GM18867 (cell line): ENCODE data around the gene CCNE1.
A peak's percentile ranks its signal among the peaks of the same experiment; 100 is the strongest.
"Not testable (repeated sequence)": the region's sequence is repeated elsewhere in the genome, so short reads cannot be mapped to it uniquely, and the experiment has no call there.

Source experiments
- ATAC-seq: cut with Tn5 transposase; IDR thresholded peaks from one replicate; pipeline ENCODE4 v1.9.1; 2021; ENCODE audit warnings: mild to moderate bottlenecking, moderate library complexity; ENCODE audit not compliant: unreplicated experiment

The CCNE1 gene

GRCh38 chr19:29785955-29786589 lies 25.7 kb upstream of the CCNE1 start:
- ATAC-seq: no peak

GRCh38 chr19:29787281-29787680 lies 24.5 kb upstream of the CCNE1 start:
- no peak for ATAC-seq

- ATAC-seq: no peak
These were observed 22.8 kb upstream of the CCNE1 start for GRCh38 chr19:29789007-29789406.

- no peak for ATAC-seq
These were observed 18.6 kb upstream of the CCNE1 start for GRCh38 chr19:29793116-29793727.

- not testable (repeated sequence) for ATAC-seq
These were observed 17.3 kb upstream of the CCNE1 start for GRCh38 chr19:29794490-29794889.

GRCh38 chr19:29795461-29796172 lies 16.2 kb upstream of the CCNE1 start:
- ATAC-seq: no peak

- no peak for ATAC-seq
These were observed 15.6 kb upstream of the CCNE1 start for GRCh38 chr19:29796173-29796573.

GRCh38 chr19:29798774-29799497 lies 12.9 kb upstream of the CCNE1 start:
- no peak for ATAC-seq

- no peak for ATAC-seq
These were observed 11.5 kb upstream of the CCNE1 start for GRCh38 chr19:29800100-29800825.

- not testable (repeated sequence) for ATAC-seq
These were observed 7.8 kb upstream of the CCNE1 start for GRCh38 chr19:29803951-29804350.

GRCh38 chr19:29804493-29804892 lies 7.3 kb upstream of the CCNE1 start:
- peak; percentile 90 for ATAC-seq

GRCh38 chr19:29805031-29805965 lies 6.5 kb upstream of the CCNE1 start:
- no peak for ATAC-seq

- no peak for ATAC-seq
These were observed 5.5 kb upstream of the CCNE1 start for GRCh38 chr19:29806098-29806866.

GRCh38 chr19:29807178-29807577 lies 4.6 kb upstream of the CCNE1 start:
- no peak for ATAC-seq

- ATAC-seq: no peak
These were observed 3.9 kb upstream of the CCNE1 start for GRCh38 chr19:29807870-29808405.

- ATAC-seq: no peak
These were observed 1.8 kb upstream of the CCNE1 start for GRCh38 chr19:29809795-29810503.

- no peak for ATAC-seq
These were observed 1.3 kb upstream of the CCNE1 start for GRCh38 chr19:29810504-29810871.
